Esophagus muscularis mucosa (tissue), 4 donors: ENCODE measurements around the gene KRT82. TPM values are rescaled to one million over a fixed set of nuclear protein-coding genes. Genes with fewer than 3 reads are reported as not detected.

Experiments
- DNase-seq: peaks from one replicate; pipeline ENCODE4 v3.0.0-alpha.2; 2017; ENCODE audit errors: extremely low spot score
- H3K27ac ChIP-seq, 4 donors: fragments of 200-600 bp; sonication (generic); replicated peaks in 1 of 4; 1 replicate in 3 of 4; 2 replicates in 1 of 4; pipeline ENCODE4 v1.5.1; 2016 to 2019; ENCODE audit warnings: mild to moderate bottlenecking in 1 of 4
- H3K27me3 ChIP-seq, 4 donors: fragments of 200-600 bp; sonication (generic); one replicate each; pipeline versions ENCODE4 v1.5.1 to v1.6.0; 2016 to 2019
- H3K36me3 ChIP-seq, 4 donors: fragments of 200-600 bp; sonication (generic); one replicate each; pipeline ENCODE4 v1.5.1; 2016 to 2019
- H3K4me1 ChIP-seq, 4 donors: fragments of 200-600 bp; sonication (generic); one replicate each; pipeline ENCODE4 v1.5.1; 2016 to 2019
- H3K4me3 ChIP-seq, 4 donors: fragments of 200-600 bp; sonication (generic); 1 replicate in 2 of 4; 2 replicates in 2 of 4; pipeline ENCODE4 v1.5.1; 2016 to 2019; ENCODE audit warnings: mild to moderate bottlenecking in 4 of 4, moderate library complexity in 1 of 4
- H3K9me3 ChIP-seq, 4 donors: fragments of 200-600 bp; sonication (generic); 1 replicate in 3 of 4; 2 replicates in 1 of 4; pipeline ENCODE4 v1.5.1; 2016 to 2019
- EP300 ChIP-seq: sonication (generic); formaldehyde crosslinking; IDR thresholded peaks from one replicate; pipeline ENCODE4 v1.6.1; 2017; ENCODE audit warnings: antibody characterized with exemption
- POLR2A ChIP-seq: fragments of 450-650 bp; IDR thresholded peaks from one replicate; pipeline ENCODE4 v1.6.1; 2017; ENCODE audit warnings: antibody characterized with exemption, moderate library complexity, mild to moderate bottlenecking, low read depth
- POLR2AphosphoS5 ChIP-seq, 2 donors: sonication (generic); formaldehyde crosslinking; IDR thresholded peaks; one replicate each; pipeline ENCODE4 v1.6.1; 2017; ENCODE audit warnings: antibody characterized with exemption in 2 of 2
- WGBS: methylation state at CpG from one replicate; pipeline ENCODE4 v1.1.5; 2018; 5-methylcytosine and 5-hydroxymethylcytosine counted together
- intact Hi-C: fragments of 100-400 bp; cut with DNase I; formaldehyde crosslinking; loops from one replicate; pipeline ENCODE4 v1.15.1; 2023
- total RNA-seq, 4 donors: library from RNA; depleted of rRNA; stranded (reverse); fragments of >200 nt; gene quantifications; one replicate each; pipeline versions ENCODE4 v1.1.0 to v1.2.1, GENCODE V29; 2016
- TF ChIP-seq, protein P1 (sequence below), 3 experiments: fragments of 200-600 bp in 2 of 3; fragments of 450-650 bp in 1 of 3; sonication (generic) in 2 of 3; IDR thresholded peaks; one replicate each; pipeline ENCODE4 v1.5.1; 2017 to 2019; ENCODE audit warnings: antibody characterized with exemption in 3 of 3, mild to moderate bottlenecking in 2 of 3, moderate library complexity in 1 of 3

The KRT82 gene
- total RNA-seq, 4 donors from 2014 or later: not detected

DNA sequence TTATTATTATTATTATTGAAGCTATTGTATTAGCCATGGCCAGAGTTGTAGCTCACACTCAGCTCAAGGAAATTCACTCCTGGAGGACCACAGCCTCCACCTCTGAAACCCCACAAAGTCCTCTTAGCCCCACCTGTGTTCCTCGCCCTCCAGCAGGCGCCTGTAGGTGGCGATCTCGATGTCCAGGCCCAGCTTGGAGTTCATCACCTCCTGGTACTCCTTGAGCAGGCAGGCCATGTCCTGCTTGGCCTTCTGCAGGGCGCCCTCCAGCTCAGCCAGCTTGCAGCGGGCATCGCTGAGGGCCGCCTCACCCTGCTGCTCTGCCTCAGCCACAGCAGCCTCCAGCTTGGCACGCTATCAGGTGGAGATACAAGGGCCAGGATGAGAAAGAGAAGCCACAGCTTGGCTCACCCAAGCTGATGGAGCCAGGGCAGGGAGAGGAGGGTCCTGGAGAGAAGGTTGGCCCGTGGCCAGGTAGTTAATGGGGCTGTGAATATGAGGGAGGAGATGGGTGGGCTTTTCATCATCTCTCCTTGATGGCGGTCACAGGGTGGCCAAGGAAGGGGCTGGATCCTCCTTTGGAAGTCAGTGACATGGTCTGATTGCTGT, 43.9 kb downstream of the KRT82 start:
- no peaks in the 10 kb centered on the region for H3K4me1 ChIP-seq
- 84% methylated on average over 7 of the region's 11 CpGs for WGBS
- DNase-seq: no peak
- intact Hi-C loops: no loop called here
- no peak overlapping the region for H3K27ac ChIP-seq
- TF ChIP-seq, protein P1, sequence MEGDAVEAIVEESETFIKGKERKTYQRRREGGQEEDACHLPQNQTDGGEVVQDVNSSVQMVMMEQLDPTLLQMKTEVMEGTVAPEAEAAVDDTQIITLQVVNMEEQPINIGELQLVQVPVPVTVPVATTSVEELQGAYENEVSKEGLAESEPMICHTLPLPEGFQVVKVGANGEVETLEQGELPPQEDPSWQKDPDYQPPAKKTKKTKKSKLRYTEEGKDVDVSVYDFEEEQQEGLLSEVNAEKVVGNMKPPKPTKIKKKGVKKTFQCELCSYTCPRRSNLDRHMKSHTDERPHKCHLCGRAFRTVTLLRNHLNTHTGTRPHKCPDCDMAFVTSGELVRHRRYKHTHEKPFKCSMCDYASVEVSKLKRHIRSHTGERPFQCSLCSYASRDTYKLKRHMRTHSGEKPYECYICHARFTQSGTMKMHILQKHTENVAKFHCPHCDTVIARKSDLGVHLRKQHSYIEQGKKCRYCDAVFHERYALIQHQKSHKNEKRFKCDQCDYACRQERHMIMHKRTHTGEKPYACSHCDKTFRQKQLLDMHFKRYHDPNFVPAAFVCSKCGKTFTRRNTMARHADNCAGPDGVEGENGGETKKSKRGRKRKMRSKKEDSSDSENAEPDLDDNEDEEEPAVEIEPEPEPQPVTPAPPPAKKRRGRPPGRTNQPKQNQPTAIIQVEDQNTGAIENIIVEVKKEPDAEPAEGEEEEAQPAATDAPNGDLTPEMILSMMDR (IDR thresholded peaks at IDR 0.05): no peak
- TF ChIP-seq POLR2AphosphoS5 (IDR thresholded peaks at IDR 0.05) (no peak), POLR2A (no peak), EP300 (no peak)
- H3K36me3 ChIP-seq: no peaks in the 10 kb centered on the region
- no peak overlapping the region for H3K4me3 ChIP-seq
- no peaks in the 10 kb centered on the region for H3K9me3 ChIP-seq
- H3K27me3 ChIP-seq: peaks cover 0 to 5% (median 0%) of the 10 kb centered on the region in 4 donors

DNA sequence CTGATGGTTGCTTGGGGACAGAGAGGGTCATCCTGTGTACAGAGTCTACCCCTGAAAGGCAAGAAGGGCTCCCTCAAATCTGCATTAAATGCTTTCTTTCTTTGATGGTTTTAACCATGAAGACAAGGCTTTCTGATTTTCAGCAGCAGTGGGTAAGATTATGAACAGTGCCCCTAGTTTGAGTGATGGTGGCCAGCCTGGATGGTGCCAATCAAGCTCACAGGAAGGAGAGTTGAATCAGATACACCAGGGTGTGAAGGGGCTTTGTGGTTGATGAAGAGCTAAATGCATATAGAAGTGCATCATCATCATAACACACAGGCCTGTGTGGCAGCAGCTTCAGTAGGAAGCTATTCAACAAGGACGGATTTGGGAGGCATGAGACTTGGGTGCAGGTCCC, 44.6 kb downstream of the KRT82 start:
- no peak for DNase-seq
- Histone ChIP-seq H3K27me3 (peaks cover 0 to 9% (median 0%) of the 10 kb centered on the region in 4 donors), H3K27ac (no peak overlapping the region), H3K9me3 (no peaks in the 10 kb centered on the region), H3K36me3 (no peaks in the 10 kb centered on the region), H3K4me1 (no peaks in the 10 kb centered on the region), H3K4me3 (no peak overlapping the region)
- intact Hi-C loops: no loop called here
- TF ChIP-seq POLR2AphosphoS5 (IDR thresholded peaks at IDR 0.05) (no peak), POLR2A (no peak), EP300 (no peak)
- TF ChIP-seq, protein P1 (IDR thresholded peaks at IDR 0.05): no peak
- 93% methylated on average over 1 of the region's 1 CpG for WGBS

DNA sequence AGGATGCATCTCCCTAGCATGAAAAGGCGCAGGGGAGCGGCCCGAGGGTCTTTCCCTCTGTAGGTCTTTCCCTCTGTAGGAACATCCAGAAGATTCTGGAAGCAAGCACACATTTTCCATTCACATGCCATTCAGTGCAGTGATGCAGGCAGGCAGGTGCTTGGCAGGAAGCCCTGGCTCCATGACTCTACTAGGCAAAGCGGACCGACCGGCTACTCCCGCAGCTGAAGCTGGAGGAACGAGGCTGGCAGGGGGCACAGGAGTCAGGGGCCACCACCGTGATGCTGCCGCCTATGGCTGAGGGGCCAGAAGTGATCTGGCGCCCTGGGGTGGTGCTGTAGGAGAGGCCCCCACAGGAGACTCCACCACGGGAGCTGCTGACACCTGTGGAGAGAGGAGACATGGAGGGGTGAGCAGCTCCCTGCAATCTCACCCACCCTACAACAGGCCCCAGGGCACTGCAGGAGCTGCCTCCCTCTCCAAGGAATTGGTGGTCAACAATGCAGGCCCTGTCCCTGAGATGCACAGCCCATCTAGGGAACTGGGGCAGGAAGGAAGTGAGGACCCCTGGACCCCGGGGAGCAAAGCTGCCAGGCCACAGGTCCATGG, 45.4 kb downstream of the KRT82 start:
- 80% methylated on average over 13 of the region's 13 CpGs for WGBS
- intact Hi-C loops: no loop called here
- DNase-seq: no peak
- TF ChIP-seq POLR2AphosphoS5 (IDR thresholded peaks at IDR 0.05): no peak
- TF ChIP-seq, protein P1 (IDR thresholded peaks at IDR 0.05): no peak
- no peak for TF ChIP-seq POLR2A
- no peak for TF ChIP-seq EP300
- H3K4me1 ChIP-seq: no peaks in the 10 kb centered on the region
- H3K4me3 ChIP-seq: no peak overlapping the region
- H3K36me3 ChIP-seq: no peaks in the 10 kb centered on the region
- no peak overlapping the region for H3K27ac ChIP-seq
- peaks cover 0 to 17% (median 0%) of the 10 kb centered on the region in 4 donors for H3K27me3 ChIP-seq
- no peaks in the 10 kb centered on the region for H3K9me3 ChIP-seq

DNA sequence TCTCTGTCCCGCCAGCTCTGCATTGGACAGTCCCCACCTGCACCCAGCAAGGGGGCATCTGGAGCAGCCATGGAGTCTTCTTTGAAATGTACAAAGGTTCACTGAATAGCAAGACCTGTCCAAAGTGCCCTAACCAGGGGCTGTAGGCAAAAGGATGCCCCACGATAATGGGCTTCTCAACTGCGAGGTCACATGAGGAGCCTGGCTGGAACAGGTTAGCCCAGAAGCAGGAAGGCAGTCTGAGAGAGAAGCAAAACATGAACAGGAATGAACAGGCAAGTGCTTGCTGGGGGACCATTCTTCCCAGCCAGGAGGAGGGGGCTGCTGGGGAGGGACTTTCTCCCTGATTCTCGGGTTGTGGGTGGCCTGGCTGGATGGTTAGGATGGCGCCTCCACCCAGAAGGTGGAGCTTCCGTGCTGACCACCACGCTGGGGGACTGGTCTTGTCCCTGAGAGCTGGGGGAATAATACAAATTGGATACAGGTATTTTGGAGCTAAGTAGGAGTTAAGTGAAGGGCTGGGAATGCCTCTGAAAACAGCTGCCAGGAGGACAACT, 46.0 kb downstream of the KRT82 start:
- H3K9me3 ChIP-seq: no peaks in the 10 kb centered on the region
- DNase-seq: no peak
- H3K4me3 ChIP-seq: no peak overlapping the region
- H3K4me1 ChIP-seq: no peaks in the 10 kb centered on the region
- no peak overlapping the region for H3K27ac ChIP-seq
- no peaks in the 10 kb centered on the region for H3K36me3 ChIP-seq
- intact Hi-C loops: no loop called here
- WGBS: 96% methylated on average over 6 of the region's 7 CpGs
- TF ChIP-seq EP300 (no peak), POLR2A (no peak), POLR2AphosphoS5 (IDR thresholded peaks at IDR 0.05) (no peak)
- TF ChIP-seq, protein P1 (IDR thresholded peaks at IDR 0.05): no peak
- H3K27me3 ChIP-seq: peaks cover 0 to 17% (median 0%) of the 10 kb centered on the region in 4 donors
